HepG2 (cell line): Measurements from ENCODE around the gene POLH. TPM values are rescaled to one million over a fixed set of nuclear protein-coding genes. Genes with fewer than 3 reads are reported as not detected.
"Not testable (repeated sequence)": the region's sequence is repeated elsewhere in the genome, so short reads cannot be mapped to it uniquely, and the experiment has no call there.

Experiments used
- ATAC-seq: fragments of 200-7000 bp; cut with Tn5 transposase; 3 replicates; pipeline ENCODE4 v1.9.1; 2020; ENCODE audit warnings: mild to moderate bottlenecking, moderate library complexity
- BruUV-seq: library from RNA; stranded (reverse); fragments of 400-500 nt; replicated peaks from 2 replicates; lab custom pipeline; 2021; lab: Mats Ljungman, UMichigan
- CTCF ChIA-PET: fragments of 300-600 bp; formaldehyde crosslinking; extraction: SDS; loops from one replicate; lab custom pipeline; 2021; ENCODE audit warnings: low total read pairs, inconsistent platforms, low intra/inter-chr PET ratio; lab: Yijun Ruan, JAX
- POLR2A ChIA-PET: fragments of 350-600 bp; sonication (Branson Sonifier 250); formaldehyde crosslinking; loops from one replicate; lab custom pipeline; 2020; ENCODE audit warnings: antibody characterized with exemption, inconsistent platforms; lab: Yijun Ruan, JAX
- DNase-seq: peaks from one replicate; pipeline ENCODE4 v3.0.0-alpha.2; 2015; ENCODE audit warnings: low spot score
- FAIRE-seq: peaks from 3 replicates; lab custom pipeline; 2011; peaks lifted over from hg19 to GRCh38; lab: Jason Lieb, UNC
- H2AFZ ChIP-seq: one replicate; pipeline ENCODE4 v1.6.1; 2011; ENCODE audit warnings: low read length, inconsistent platforms
- H3K27ac ChIP-seq: fragments of 300-600 bp; 3 replicates; pipeline ENCODE4 v1.8.0; 2011; ENCODE audit warnings: mixed run types, mild to moderate bottlenecking, mixed read lengths, low read length, inconsistent platforms; ENCODE audit not compliant: insufficient read depth; ENCODE audit errors: extremely low read length
- H3K27me3 ChIP-seq, 2 experiments: fragments of 200-600 bp in 1 of 2; 2 replicates in 1 of 2; 3 replicates in 1 of 2; pipeline versions ENCODE4 v1.6.0 to v1.8.0; 2011; ENCODE audit warnings: low read length in 2 of 2, mild to moderate bottlenecking in 2 of 2, moderate library complexity in 2 of 2, inconsistent platforms in 1 of 2; ENCODE audit not compliant: insufficient read depth in 2 of 2, control insufficient read depth in 1 of 2
- H3K36me3 ChIP-seq, 2 experiments: fragments of 200-600 bp in 1 of 2; replicated peaks in 1 of 2; 2 replicates in 1 of 2; 3 replicates in 1 of 2; pipeline versions ENCODE4 v1.5.1 to v1.8.0; 2011; ENCODE audit warnings: low read length in 2 of 2, inconsistent platforms in 1 of 2; ENCODE audit not compliant: insufficient read depth in 2 of 2, control insufficient read depth in 1 of 2
- H3K4me1 ChIP-seq: 2 replicates; pipeline ENCODE4 v1.5.1; 2012; ENCODE audit warnings: low read length, inconsistent platforms; ENCODE audit not compliant: insufficient read depth
- H3K4me2 ChIP-seq: 2 replicates; pipeline ENCODE4 v1.6.0; 2011; ENCODE audit warnings: low read depth, low read length, inconsistent platforms
- H3K4me3 ChIP-seq, 3 experiments: fragments of 200-600 bp in 1 of 3; sonication (generic), shearing (Covaris generic) in 1 of 3; replicated peaks in 1 of 3; 2 replicates each; pipeline ENCODE4 v1.5.1; 2011 to 2016; ENCODE audit warnings: low read length in 3 of 3, inconsistent platforms in 2 of 3, low read depth in 2 of 3, mild to moderate bottlenecking in 2 of 3, control low read depth in 1 of 3, mixed read lengths in 1 of 3; ENCODE audit not compliant: insufficient read depth in 1 of 3
- H3K79me2 ChIP-seq: one replicate; pipeline ENCODE4 v1.6.1; 2011; ENCODE audit warnings: low read length, inconsistent platforms; ENCODE audit not compliant: insufficient read depth
- H3K9ac ChIP-seq: 2 replicates; pipeline ENCODE4 v1.6.0; 2011; ENCODE audit warnings: mild to moderate bottlenecking, low read depth, low read length, inconsistent platforms; ENCODE audit not compliant: insufficient read depth
- H3K9me3 ChIP-seq: 2 replicates; pipeline ENCODE4 v1.5.1; 2012; ENCODE audit warnings: mild to moderate bottlenecking, low read length
- H4K20me1 ChIP-seq: 2 replicates; pipeline ENCODE4 v1.6.0; 2011; ENCODE audit warnings: inconsistent platforms, mild to moderate bottlenecking, low read length, moderate library complexity; ENCODE audit not compliant: insufficient read depth
- DMAP1 ChIP-seq: IDR thresholded peaks from 2 replicates; pipeline ENCODE4 v1.6.1; 2016
- ZNF770 ChIP-seq: sonication (generic); formaldehyde crosslinking; IDR thresholded peaks from 2 replicates; pipeline ENCODE4 v1.5.0; 2020; ENCODE audit warnings: mild to moderate bottlenecking, missing genetic modification reagents
- WGBS: methylation state at CpG from one replicate; pipeline ENCODE4 v1.1.6; 2017; ENCODE audit warnings: low lambda C conversion rate; 5-methylcytosine and 5-hydroxymethylcytosine counted together
- in situ Hi-C: cut with HindIII; loops from 2 replicates; pipeline ENCODE4 v1.10.0; 2017; ENCODE audit warnings: low pct_unique_long_range_greater_than_20kb; ENCODE audit not compliant: extremely low pct_ligation_motif_present
- intact Hi-C: fragments of 100-400 bp; cut with micrococcal nuclease; formaldehyde crosslinking; loops from one replicate; pipeline ENCODE4 v1.10.0; 2022; ENCODE audit not compliant: unreplicated experiment
- polyA plus RNA-seq, 8 experiments: library from polyadenylated mRNA; depleted of rRNA in 3 of 8; stranded (reverse) in 7 of 8; unstranded in 1 of 8; fragments of >200 nt; fragmentation: Illumina TruSeq in 4 of 8; extraction: Trizol in 4 of 8; gene quantifications; 2 replicates each; pipeline versions ENCODE4 v1.2.1 to v1.2.3, GENCODE V29; 2011 to 2016; ENCODE audit warnings: low read depth in 4 of 8, missing spikeins in 1 of 8, mixed read lengths in 1 of 8; ENCODE audit not compliant: insufficient read depth in 1 of 8
- total RNA-seq, 5 experiments: library from RNA; depleted of rRNA; stranded (reverse); fragments of >200 nt; fragmentation: Illumina TruSeq; extraction: Trizol; gene quantifications; 2 replicates each; pipeline ENCODE4 v1.2.3, GENCODE V29; 2016; ENCODE audit warnings: low read depth in 1 of 5

Gene POLH
- total and polyA plus RNA-seq, 2 of the 13 experiments (the other 11 are each of a cell fraction or from before 2014, with no cell fraction given), result 11.6 to 25.0 TPM

GRCh38 chr6:43648248-43648647, 72.3 kb downstream of the POLH start:
- no peak for FAIRE-seq
- Histone ChIP-seq H2AFZ (no peak overlapping the region), H3K27me3 (peaks cover 1 to 7% of the 10 kb centered on the region in 2 experiments; a peak in 2 of 5 replicates), H3K36me3 (no peaks in the 10 kb centered on the region), H4K20me1 (no peaks in the 10 kb centered on the region), H3K4me1 (no peaks in the 10 kb centered on the region), H3K27ac (no peak overlapping the region), H3K9me3 (no peaks in the 10 kb centered on the region), H3K4me2 (no peak overlapping the region), H3K4me3 (no peak overlapping the region), H3K79me2 (no peaks in the 10 kb centered on the region), H3K9ac (no peak overlapping the region)
- intact Hi-C loops (no loop called here), in situ Hi-C loops (no loop called here)
- ChIA-PET CTCF (no interaction called here), POLR2A (interaction anchor here (1.0 to 5.9 kb wide), 2 partner anchors 13 to 19 kb away, joined by 3 to 22 read pairs; partner anchors contain the start of gene MAD2L1BP)
- ATAC-seq, result no peak
- BruUV-seq, result no TSS peak
- TF ChIP-seq DMAP1 (CRISPR knock-in tag), result no peak
- DNase-seq, result no peak
- 58% methylated on average over 2 of the region's 2 CpGs for WGBS

- WGBS, result 38% methylated on average over 2 of the region's 2 CpGs
- H4K20me1 ChIP-seq, H3K4me1 ChIP-seq, ATAC-seq, H3K27ac ChIP-seq, H3K79me2 ChIP-seq, in situ Hi-C loops, BruUV-seq, H3K4me3 ChIP-seq, H3K4me2 ChIP-seq, H2AFZ ChIP-seq, FAIRE-seq, H3K36me3 ChIP-seq, intact Hi-C loops, H3K9me3 ChIP-seq, CTCF ChIA-PET, H3K9ac ChIP-seq, DNase-seq: not testable (repeated sequence)
- 0 out of 2 replicates have a peak, but pooled peaks have one; percentile 27 for TF ChIP-seq ZNF770 (CRISPR knock-in tag)
- H3K27me3 ChIP-seq, result peaks cover 3 to 17% of the 10 kb centered on the region in 2 experiments; a peak in 2 of 5 replicates
- POLR2A ChIA-PET, result interaction anchor here (1.2 kb wide), 1 partner anchor 17 kb away, joined by 6 read pairs; the partner anchor contains the start of gene MAD2L1BP
Measured at GRCh38 chr6:43652822-43653221, 76.8 kb downstream of the POLH start.
